ENCODE measurements around the gene FNBP1L. TPM values are rescaled to one million over a fixed set of nuclear protein-coding genes. Genes with fewer than 3 reads are reported as not detected.

Gene FNBP1L
- total RNA-seq, 1 donor from 2014 or later: 57.8 TPM

DNA sequence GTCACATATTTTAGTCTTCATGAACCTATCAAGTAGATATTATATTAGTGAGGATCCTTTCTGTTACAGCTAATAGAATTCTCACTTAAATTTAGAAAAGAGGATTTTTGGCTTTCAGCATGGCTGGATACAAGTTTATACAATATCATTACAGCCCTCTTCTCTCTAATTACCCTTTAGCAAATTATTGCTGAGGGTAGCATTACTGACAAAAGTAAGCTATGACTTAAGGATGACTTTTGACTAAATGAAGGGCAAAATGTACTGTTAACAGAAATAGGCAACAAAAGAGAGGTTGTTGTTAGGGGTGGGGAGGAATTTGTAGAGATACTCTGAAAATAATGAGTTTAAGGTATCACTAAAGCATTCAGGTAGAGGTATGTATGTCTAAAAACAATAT, 85.8 kb downstream of the FNBP1L start:
- H3K27ac ChIP-seq (ENCODE audit: low read depth, low read length): no peak overlapping the region
- no peak for TF ChIP-seq EZH2 (IDR thresholded peaks at IDR 0.05; ENCODE audit: insufficient read depth, low read length)
- TF ChIP-seq, protein P1, sequence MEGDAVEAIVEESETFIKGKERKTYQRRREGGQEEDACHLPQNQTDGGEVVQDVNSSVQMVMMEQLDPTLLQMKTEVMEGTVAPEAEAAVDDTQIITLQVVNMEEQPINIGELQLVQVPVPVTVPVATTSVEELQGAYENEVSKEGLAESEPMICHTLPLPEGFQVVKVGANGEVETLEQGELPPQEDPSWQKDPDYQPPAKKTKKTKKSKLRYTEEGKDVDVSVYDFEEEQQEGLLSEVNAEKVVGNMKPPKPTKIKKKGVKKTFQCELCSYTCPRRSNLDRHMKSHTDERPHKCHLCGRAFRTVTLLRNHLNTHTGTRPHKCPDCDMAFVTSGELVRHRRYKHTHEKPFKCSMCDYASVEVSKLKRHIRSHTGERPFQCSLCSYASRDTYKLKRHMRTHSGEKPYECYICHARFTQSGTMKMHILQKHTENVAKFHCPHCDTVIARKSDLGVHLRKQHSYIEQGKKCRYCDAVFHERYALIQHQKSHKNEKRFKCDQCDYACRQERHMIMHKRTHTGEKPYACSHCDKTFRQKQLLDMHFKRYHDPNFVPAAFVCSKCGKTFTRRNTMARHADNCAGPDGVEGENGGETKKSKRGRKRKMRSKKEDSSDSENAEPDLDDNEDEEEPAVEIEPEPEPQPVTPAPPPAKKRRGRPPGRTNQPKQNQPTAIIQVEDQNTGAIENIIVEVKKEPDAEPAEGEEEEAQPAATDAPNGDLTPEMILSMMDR (IDR thresholded peaks at IDR 0.05; ENCODE audit: insufficient read depth, low read depth, low read length): no peak
- no peak overlapping the region for H3K9ac ChIP-seq (ENCODE audit: low read length)
- H3K4me3 ChIP-seq (ENCODE audit: insufficient read depth, low read depth, low read length): no peak overlapping the region
- Mint-ChIP-seq H3K4me1 (ENCODE audit: low read depth, unreplicated experiment) (peaks cover 3% of the 10 kb centered on the region), H3K9me3 (ENCODE audit: unreplicated experiment) (no peaks in the 10 kb centered on the region), H3K27ac (ENCODE audit: unreplicated experiment) (no peak overlapping the region), H3K4me3 (ENCODE audit: unreplicated experiment) (no peak overlapping the region), H3K27me3 (ENCODE audit: low read depth, unreplicated experiment) (no peaks in the 10 kb centered on the region), H3K36me3 (ENCODE audit: low read depth, unreplicated experiment) (no peaks in the 10 kb centered on the region)
- no peaks in the 10 kb centered on the region for H3K4me1 ChIP-seq (ENCODE audit: insufficient read depth, low read length)
- no peaks in the 10 kb centered on the region for H3K36me3 ChIP-seq (ENCODE audit: insufficient read depth, low read length)
- H3K4me2 ChIP-seq (ENCODE audit: low read length): no peak overlapping the region
- no peak overlapping the region for H2AFZ ChIP-seq (ENCODE audit: low read depth, low read length)
- DNase-seq (ENCODE audit: low read depth): no peak
- H4K20me1 ChIP-seq (ENCODE audit: insufficient read depth, low read length): no peaks in the 10 kb centered on the region
- no peaks in the 10 kb centered on the region for H3K9me3 ChIP-seq (ENCODE audit: insufficient read depth, low read depth, low read length)
- no peak for FAIRE-seq
- no peaks in the 10 kb centered on the region for H3K27me3 ChIP-seq (ENCODE audit: insufficient read depth, low read length)
- H3K79me2 ChIP-seq (ENCODE audit: insufficient read depth, low read length): no peaks in the 10 kb centered on the region

DNA sequence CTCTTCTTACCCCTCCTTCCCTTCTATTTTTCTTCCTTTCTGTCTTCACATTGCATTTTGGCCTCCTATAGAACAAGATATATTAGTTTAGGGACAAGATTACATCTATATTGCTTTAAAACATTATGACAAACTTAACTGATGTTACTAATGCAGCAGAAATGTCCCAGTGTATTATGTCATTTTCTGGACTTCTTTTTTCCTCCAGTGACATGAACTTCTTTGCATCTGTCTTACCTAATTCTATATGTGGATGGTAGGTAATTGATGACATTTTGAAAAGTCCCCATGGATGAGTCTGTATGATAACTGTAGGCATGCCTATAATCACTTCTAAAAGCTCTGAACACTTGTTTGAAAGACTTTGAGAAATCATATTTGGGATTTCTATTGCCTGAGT, 89.5 kb downstream of the FNBP1L start:
- H3K9ac ChIP-seq (ENCODE audit: low read length): no peak overlapping the region
- no peaks in the 10 kb centered on the region for H3K36me3 ChIP-seq (ENCODE audit: insufficient read depth, low read length)
- no peak overlapping the region for H3K4me2 ChIP-seq (ENCODE audit: low read length)
- H3K36me3 Mint-ChIP-seq (ENCODE audit: low read depth, unreplicated experiment): no peaks in the 10 kb centered on the region
- no peak overlapping the region for H3K4me3 Mint-ChIP-seq (ENCODE audit: unreplicated experiment)
- no peaks in the 10 kb centered on the region for H3K9me3 ChIP-seq (ENCODE audit: insufficient read depth, low read depth, low read length)
- no peak overlapping the region for H3K4me3 ChIP-seq (ENCODE audit: insufficient read depth, low read depth, low read length)
- no peaks in the 10 kb centered on the region for H3K27me3 Mint-ChIP-seq (ENCODE audit: low read depth, unreplicated experiment)
- H3K27ac Mint-ChIP-seq (ENCODE audit: unreplicated experiment): no peak overlapping the region
- TF ChIP-seq, protein P1 (IDR thresholded peaks at IDR 0.05; ENCODE audit: insufficient read depth, low read depth, low read length): no peak
- no peak for TF ChIP-seq EZH2 (IDR thresholded peaks at IDR 0.05; ENCODE audit: insufficient read depth, low read length)
- H3K4me1 ChIP-seq (ENCODE audit: insufficient read depth, low read length): no peaks in the 10 kb centered on the region
- H3K27me3 ChIP-seq (ENCODE audit: insufficient read depth, low read length): no peaks in the 10 kb centered on the region
- H3K27ac ChIP-seq (ENCODE audit: low read depth, low read length): no peak overlapping the region
- no peaks in the 10 kb centered on the region for H3K9me3 Mint-ChIP-seq (ENCODE audit: unreplicated experiment)
- H4K20me1 ChIP-seq (ENCODE audit: insufficient read depth, low read length): no peaks in the 10 kb centered on the region
- H3K79me2 ChIP-seq (ENCODE audit: insufficient read depth, low read length): no peaks in the 10 kb centered on the region
- no peak for FAIRE-seq
- H2AFZ ChIP-seq (ENCODE audit: low read depth, low read length): no peak overlapping the region
- H3K4me1 Mint-ChIP-seq (ENCODE audit: low read depth, unreplicated experiment): peaks cover 3% of the 10 kb centered on the region
- DNase-seq (ENCODE audit: low read depth): no peak

DNA sequence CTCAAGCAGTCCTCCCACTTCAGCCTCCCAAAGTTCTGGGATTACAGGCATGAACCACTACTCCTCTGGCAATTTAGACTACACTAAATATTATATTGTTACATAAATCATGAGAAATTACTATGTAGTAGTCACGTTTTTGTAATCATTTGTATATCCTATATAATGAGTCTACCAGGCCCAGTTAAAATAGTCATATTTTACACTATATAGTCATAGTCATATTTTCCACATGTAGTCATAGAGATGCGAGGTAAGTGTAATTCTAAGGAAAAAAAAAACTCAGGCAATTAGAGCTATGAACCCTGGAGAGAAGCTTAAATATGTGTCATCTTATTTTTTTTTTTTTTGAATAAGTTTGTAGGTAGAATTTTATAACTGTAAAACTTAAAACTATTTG, 90.0 kb downstream of the FNBP1L start:
- H3K36me3 ChIP-seq (ENCODE audit: insufficient read depth, low read length): no peaks in the 10 kb centered on the region
- no peaks in the 10 kb centered on the region for H3K4me1 ChIP-seq (ENCODE audit: insufficient read depth, low read length)
- peak; percentile 18 for DNase-seq (ENCODE audit: low read depth)
- no peak overlapping the region for H3K9ac ChIP-seq (ENCODE audit: low read length)
- Mint-ChIP-seq H3K4me1 (ENCODE audit: low read depth, unreplicated experiment) (peaks cover 3% of the 10 kb centered on the region), H3K36me3 (ENCODE audit: low read depth, unreplicated experiment) (no peaks in the 10 kb centered on the region), H3K9me3 (ENCODE audit: unreplicated experiment) (no peaks in the 10 kb centered on the region), H3K4me3 (ENCODE audit: unreplicated experiment) (no peak overlapping the region), H3K27ac (ENCODE audit: unreplicated experiment) (no peak overlapping the region), H3K27me3 (ENCODE audit: low read depth, unreplicated experiment) (no peaks in the 10 kb centered on the region)
- H3K27me3 ChIP-seq (ENCODE audit: insufficient read depth, low read length): no peaks in the 10 kb centered on the region
- H3K27ac ChIP-seq (ENCODE audit: low read depth, low read length): no peak overlapping the region
- no peak for FAIRE-seq
- no peaks in the 10 kb centered on the region for H4K20me1 ChIP-seq (ENCODE audit: insufficient read depth, low read length)
- no peaks in the 10 kb centered on the region for H3K9me3 ChIP-seq (ENCODE audit: insufficient read depth, low read depth, low read length)
- no peaks in the 10 kb centered on the region for H3K79me2 ChIP-seq (ENCODE audit: insufficient read depth, low read length)
- no peak overlapping the region for H2AFZ ChIP-seq (ENCODE audit: low read depth, low read length)
- H3K4me2 ChIP-seq (ENCODE audit: low read length): no peak overlapping the region
- no peak for TF ChIP-seq EZH2 (IDR thresholded peaks at IDR 0.05; ENCODE audit: insufficient read depth, low read length)
- TF ChIP-seq, protein P1 (IDR thresholded peaks at IDR 0.05; ENCODE audit: insufficient read depth, low read depth, low read length): no peak
- H3K4me3 ChIP-seq (ENCODE audit: insufficient read depth, low read depth, low read length): no peak overlapping the region

All from astrocyte (in vitro differentiated cells and primary cell).